Measurements from ENCODE around the gene P2RY13. TPM values are rescaled to one million over a fixed set of nuclear protein-coding genes. Genes with fewer than 3 reads are reported as not detected.

Gene P2RY13
- total RNA-seq, 1 experiment from 2014 or later = not detected

DNA sequence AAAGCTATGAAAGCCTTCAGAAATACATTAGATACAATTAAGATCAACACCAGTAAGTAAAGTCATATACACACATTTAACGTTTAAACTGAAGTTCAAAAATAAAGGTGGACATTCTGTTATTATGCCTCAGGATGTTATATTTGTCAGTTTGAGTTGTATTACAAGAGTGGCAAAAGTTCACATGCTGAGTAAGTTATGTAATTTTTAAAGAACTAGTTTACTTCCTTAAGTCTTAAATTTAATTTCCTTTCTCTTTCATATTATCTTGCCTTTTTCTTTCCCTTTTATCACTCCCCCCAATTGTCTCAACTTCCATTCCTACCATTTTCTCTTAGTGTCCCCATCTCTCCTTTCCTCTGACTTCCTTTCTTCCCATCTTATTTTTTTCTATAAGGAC is 7.8 kb downstream of the P2RY13 start:
- TF ChIP-seq, protein P1, sequence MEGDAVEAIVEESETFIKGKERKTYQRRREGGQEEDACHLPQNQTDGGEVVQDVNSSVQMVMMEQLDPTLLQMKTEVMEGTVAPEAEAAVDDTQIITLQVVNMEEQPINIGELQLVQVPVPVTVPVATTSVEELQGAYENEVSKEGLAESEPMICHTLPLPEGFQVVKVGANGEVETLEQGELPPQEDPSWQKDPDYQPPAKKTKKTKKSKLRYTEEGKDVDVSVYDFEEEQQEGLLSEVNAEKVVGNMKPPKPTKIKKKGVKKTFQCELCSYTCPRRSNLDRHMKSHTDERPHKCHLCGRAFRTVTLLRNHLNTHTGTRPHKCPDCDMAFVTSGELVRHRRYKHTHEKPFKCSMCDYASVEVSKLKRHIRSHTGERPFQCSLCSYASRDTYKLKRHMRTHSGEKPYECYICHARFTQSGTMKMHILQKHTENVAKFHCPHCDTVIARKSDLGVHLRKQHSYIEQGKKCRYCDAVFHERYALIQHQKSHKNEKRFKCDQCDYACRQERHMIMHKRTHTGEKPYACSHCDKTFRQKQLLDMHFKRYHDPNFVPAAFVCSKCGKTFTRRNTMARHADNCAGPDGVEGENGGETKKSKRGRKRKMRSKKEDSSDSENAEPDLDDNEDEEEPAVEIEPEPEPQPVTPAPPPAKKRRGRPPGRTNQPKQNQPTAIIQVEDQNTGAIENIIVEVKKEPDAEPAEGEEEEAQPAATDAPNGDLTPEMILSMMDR (conservative IDR thresholded peaks at IDR 0.05) = no peak
- no peaks in the 10 kb centered on the region for H3K9me3 Mint-ChIP-seq
- H4K91ac ChIP-seq (ENCODE audit: insufficient read length, low read depth, low read length) = no peak overlapping the region

More for the DNA sequence above, 7.8 kb downstream of the P2RY13 start:
- no peaks in the 10 kb centered on the region for H3K9me3 ChIP-seq (ENCODE audit: control insufficient read depth, low read depth, low read length)
- H3K56ac ChIP-seq (ENCODE audit: insufficient read length, low read depth, low read length) = no peak overlapping the region
- H3K79me1 ChIP-seq (ENCODE audit: insufficient read depth, low read depth, low read length, poor library complexity, severe bottlenecking) = no peaks in the 10 kb centered on the region
- H4K5ac ChIP-seq (ENCODE audit: insufficient read length, low read depth, low read length) = no peak overlapping the region
- no peak overlapping the region for H2BK5ac ChIP-seq (ENCODE audit: insufficient read length, low read length)
- H3K9ac ChIP-seq (ENCODE audit: extremely low read depth, insufficient read length, low read length) = no peak overlapping the region
- WGBS (ENCODE audit: extremely low coverage, insufficient read length, low lambda C conversion rate) = no CpG with 5 or more reads among the region's 1 CpG
- H4K8ac ChIP-seq (replicated peaks; ENCODE audit: insufficient read length, low read depth, low read length) = no peak overlapping the region
- no peaks in the 10 kb centered on the region for H3K23me2 ChIP-seq (ENCODE audit: insufficient read length, low read depth, low read length, poor library complexity, severe bottlenecking)
- no peaks in the 10 kb centered on the region for H3K27me3 ChIP-seq (ENCODE audit: insufficient read depth, low read length)
- H3T11ph ChIP-seq (ENCODE audit: low read length) = no peak overlapping the region
- H4K20me1 ChIP-seq (ENCODE audit: control insufficient read depth, insufficient read depth, insufficient read length) = no peaks in the 10 kb centered on the region
- no peak overlapping the region for H2BK20ac ChIP-seq (ENCODE audit: low read depth, low read length, poor library complexity, severe bottlenecking)
- Mint-ChIP-seq H3K27me3 (ENCODE audit: low read depth) (no peaks in the 10 kb centered on the region), H3K4me1 (peaks cover 12 to 18% of the 10 kb centered on the region in 2 experiments), H3K36me3 (ENCODE audit: insufficient read depth in 1 of 3, low read depth in 3 of 3) (no peaks in the 10 kb centered on the region; a peak in 1 of 7 replicates), H3K27ac (no peak overlapping the region), H3K4me3 (no peak overlapping the region)
- no peaks in the 10 kb centered on the region for H3K79me2 ChIP-seq (ENCODE audit: insufficient read depth, low read length)
- no peak overlapping the region for H3K27ac ChIP-seq (ENCODE audit: insufficient read length, low read depth, low read length)
- H2BK120ac ChIP-seq (ENCODE audit: low read depth, low read length, poor library complexity, severe bottlenecking) = no peak overlapping the region
- H3K4ac ChIP-seq (ENCODE audit: low read depth, low read length) = no peak overlapping the region
- no peak overlapping the region for H2BK15ac ChIP-seq (ENCODE audit: low read depth, low read length)
- no peak overlapping the region for H2BK12ac ChIP-seq (ENCODE audit: insufficient read length, low read depth, low read length)
- DNase-seq = no peak
- H3K14ac ChIP-seq (ENCODE audit: insufficient read depth, low read length) = no peak overlapping the region
- H2AK5ac ChIP-seq (ENCODE audit: insufficient read length, low read length) = no peak overlapping the region
- no peak overlapping the region for H2AFZ ChIP-seq (ENCODE audit: low read length)
- H3K4me2 ChIP-seq (ENCODE audit: insufficient read depth, insufficient read length, low read length) = no peak overlapping the region
- no peak overlapping the region for H3K18ac ChIP-seq (ENCODE audit: insufficient read length, low read depth, low read length)
- no peak overlapping the region for H3K23ac ChIP-seq (ENCODE audit: insufficient read length, low read depth, low read length)
- no peaks in the 10 kb centered on the region; the same call in 1 of the 2 replicates for H3K4me1 ChIP-seq (ENCODE audit: insufficient read depth, low read length)
